HEK293 (cell line): ENCODE measurements around the gene ACTL8.

Experiments used
- CTCF ChIA-PET: fragments of 350-600 bp; formaldehyde crosslinking; extraction: SDS; loops from one replicate; lab custom pipeline; 2021; ENCODE audit warnings: antibody characterized with exemption; lab: Yijun Ruan, JAX
- POLR2A ChIA-PET: fragments of 300-600 bp; formaldehyde crosslinking; extraction: SDS; loops from one replicate; lab custom pipeline; 2020; ENCODE audit warnings: antibody characterized with exemption, inconsistent platforms; lab: Yijun Ruan, JAX
- H3K27ac ChIP-seq: fragments of 200-500 bp; sonication (Bioruptor generic); 2 replicates; pipeline ENCODE4 v1.5.1; 2014; ENCODE audit warnings: low read depth, low read length, control low read depth, inconsistent platforms; ENCODE audit errors: extremely low read depth
- H3K36me3 ChIP-seq, 2 experiments: fragments of 200-500 bp in 1 of 2; sonication (Bioruptor generic) in 1 of 2; 1 replicate in 1 of 2; 2 replicates in 1 of 2; pipeline ENCODE4 v1.5.1; 2014 to 2017; ENCODE audit warnings: inconsistent platforms in 2 of 2, low read length in 2 of 2; ENCODE audit not compliant: control insufficient read depth in 2 of 2, insufficient read depth in 1 of 2
- H3K4me1 ChIP-seq: fragments of 200-500 bp; sonication (Bioruptor generic); 2 replicates; pipeline ENCODE4 v1.5.1; 2014; ENCODE audit warnings: mild to moderate bottlenecking, low read length, inconsistent platforms; ENCODE audit not compliant: control insufficient read depth, insufficient read depth
- H3K4me3 ChIP-seq: 2 replicates; pipeline ENCODE4 v1.5.1; 2011; ENCODE audit warnings: low read depth, mild to moderate bottlenecking, control low read depth, low read length, moderate library complexity
- H3K9me3 ChIP-seq: fragments of 200-500 bp; sonication (Bioruptor generic); 2 replicates; pipeline ENCODE4 v1.5.1; 2014; ENCODE audit warnings: low read depth, low read length, inconsistent platforms; ENCODE audit not compliant: control insufficient read depth, insufficient read depth
- HOXA7 ChIP-seq: sonication (generic); formaldehyde crosslinking; IDR thresholded peaks from 2 replicates; pipeline ENCODE4 v1.8.1; 2022; ENCODE audit warnings: missing genetic modification reagents, borderline replicate concordance
- YY1 ChIP-seq: fragments of 450-650 bp; formaldehyde crosslinking; IDR thresholded peaks from 2 replicates; pipeline ENCODE4 v1.5.1; 2018; ENCODE audit warnings: missing biosample characterization, missing genetic modification characterization
- ZBTB20 ChIP-seq: fragments of 450-650 bp; formaldehyde crosslinking; IDR thresholded peaks from 2 replicates; pipeline ENCODE4 v1.5.1; 2016; ENCODE audit warnings: missing biosample characterization, missing genetic modification characterization
- ZNF146 ChIP-seq: fragments of 450-650 bp; formaldehyde crosslinking; IDR thresholded peaks from 2 replicates; pipeline ENCODE4 v1.5.1; 2016; ENCODE audit warnings: missing biosample characterization, missing genetic modification characterization
- ZNF239 ChIP-seq: fragments of 450-650 bp; formaldehyde crosslinking; IDR thresholded peaks from 2 replicates; pipeline ENCODE4 v1.5.1; 2016; ENCODE audit warnings: missing biosample characterization, missing genetic modification characterization
- ZNF274 ChIP-seq, 2 experiments: fragments of 200-500 bp in 1 of 2; fragments of 450-650 bp in 1 of 2; sonication (Bioruptor generic) in 1 of 2; formaldehyde crosslinking in 1 of 2; IDR thresholded peaks; 2 replicates each; pipeline versions ENCODE4 v1.5.1 to v1.6.1; 2014 to 2016; ENCODE audit warnings: borderline replicate concordance in 1 of 2, inconsistent platforms in 1 of 2, low read length in 1 of 2, missing biosample characterization in 1 of 2, missing genetic modification characterization in 1 of 2
- ZNF292 ChIP-seq: fragments of 450-650 bp; formaldehyde crosslinking; IDR thresholded peaks from 2 replicates; pipeline ENCODE4 v1.5.1; 2016; ENCODE audit warnings: low read depth, missing biosample characterization, missing genetic modification characterization, borderline replicate concordance
- ZNF350 ChIP-seq: fragments of 450-650 bp; formaldehyde crosslinking; IDR thresholded peaks from 2 replicates; pipeline ENCODE4 v1.5.0; 2017; ENCODE audit warnings: missing biosample characterization, mild to moderate bottlenecking, missing genetic modification characterization
- ZNF549 ChIP-seq: fragments of 450-650 bp; IDR thresholded peaks from 2 replicates; pipeline ENCODE4 v1.5.1; 2018; ENCODE audit warnings: missing biosample characterization, missing genetic modification characterization, mild to moderate bottlenecking, inconsistent platforms, moderate library complexity
- ZNF785 ChIP-seq: fragments of 450-650 bp; formaldehyde crosslinking; IDR thresholded peaks from 2 replicates; pipeline ENCODE4 v1.5.1; 2016; ENCODE audit warnings: missing biosample characterization, missing genetic modification characterization
- TF ChIP-seq, protein P1 (sequence below): fragments of 450-650 bp; formaldehyde crosslinking; IDR thresholded peaks from 2 replicates; pipeline ENCODE4 v1.5.1; 2016; ENCODE audit warnings: missing biosample characterization, missing genetic modification characterization
- TF ChIP-seq, protein P2 (sequence below): fragments of 450-650 bp; formaldehyde crosslinking; IDR thresholded peaks from 2 replicates; pipeline ENCODE4 v1.5.1; 2016; ENCODE audit warnings: missing biosample characterization, missing genetic modification characterization
- TF ChIP-seq, protein P3 (sequence below): fragments of 450-650 bp; formaldehyde crosslinking; IDR thresholded peaks from 2 replicates; pipeline ENCODE4 v1.5.1; 2016; ENCODE audit warnings: missing biosample characterization, missing genetic modification characterization, borderline replicate concordance
- TF ChIP-seq, protein P4 (sequence below): fragments of 450-650 bp; formaldehyde crosslinking; IDR thresholded peaks from 2 replicates; pipeline ENCODE4 v1.5.1; 2017; ENCODE audit warnings: missing biosample characterization, missing genetic modification characterization
- TF ChIP-seq, protein P5 (sequence below): fragments of 450-650 bp; formaldehyde crosslinking; IDR thresholded peaks from 2 replicates; pipeline ENCODE4 v1.5.1; 2016; ENCODE audit warnings: missing biosample characterization, missing genetic modification characterization
- TF ChIP-seq, protein P6 (sequence below): fragments of 450-650 bp; formaldehyde crosslinking; IDR thresholded peaks from 2 replicates; pipeline ENCODE4 v1.5.1; 2016; ENCODE audit warnings: missing biosample characterization, missing genetic modification characterization
- TF ChIP-seq, protein P7 (sequence below): fragments of 450-650 bp; formaldehyde crosslinking; IDR thresholded peaks from 2 replicates; pipeline ENCODE4 v1.5.1; 2017; ENCODE audit warnings: missing biosample characterization, missing genetic modification characterization
- TF ChIP-seq, protein P8 (sequence below): fragments of 450-650 bp; formaldehyde crosslinking; IDR thresholded peaks from 2 replicates; pipeline ENCODE4 v1.5.1; 2016; ENCODE audit warnings: missing biosample characterization, missing genetic modification characterization

ACTL8 gene

DNA sequence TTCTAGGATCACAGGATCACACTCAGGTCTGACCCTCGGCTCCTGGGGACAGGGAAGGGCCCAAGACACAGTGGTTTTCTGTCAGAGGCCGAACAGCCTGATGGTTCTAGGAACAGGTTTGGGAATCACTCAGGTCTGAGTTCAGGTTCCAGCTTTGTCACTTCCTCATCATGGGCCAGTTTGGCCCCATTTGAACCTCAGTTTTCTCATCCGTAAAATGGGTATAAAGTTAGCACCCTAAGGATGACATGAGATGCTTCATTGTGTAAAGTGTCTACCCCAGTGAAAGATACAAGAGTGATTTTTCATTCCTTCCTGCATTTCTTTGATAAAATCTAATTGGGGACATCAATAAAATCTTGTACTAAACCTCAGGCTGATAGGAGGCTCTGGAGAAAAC is 11.2 kb upstream of the ACTL8 start:
- H3K4me3 ChIP-seq, result no peak overlapping the region
- H3K27ac ChIP-seq, result no peak overlapping the region
- ChIA-PET POLR2A (no interaction called here), CTCF (interaction anchor here (0.9 to 1.4 kb wide), 3 partner anchors 12 to 82 kb away, joined by 3 to 5 read pairs (median 3); no protein-coding TSS in a partner anchor)
- H3K36me3 ChIP-seq, result no peaks in the 10 kb centered on the region
- TF ChIP-seq, protein P1, sequence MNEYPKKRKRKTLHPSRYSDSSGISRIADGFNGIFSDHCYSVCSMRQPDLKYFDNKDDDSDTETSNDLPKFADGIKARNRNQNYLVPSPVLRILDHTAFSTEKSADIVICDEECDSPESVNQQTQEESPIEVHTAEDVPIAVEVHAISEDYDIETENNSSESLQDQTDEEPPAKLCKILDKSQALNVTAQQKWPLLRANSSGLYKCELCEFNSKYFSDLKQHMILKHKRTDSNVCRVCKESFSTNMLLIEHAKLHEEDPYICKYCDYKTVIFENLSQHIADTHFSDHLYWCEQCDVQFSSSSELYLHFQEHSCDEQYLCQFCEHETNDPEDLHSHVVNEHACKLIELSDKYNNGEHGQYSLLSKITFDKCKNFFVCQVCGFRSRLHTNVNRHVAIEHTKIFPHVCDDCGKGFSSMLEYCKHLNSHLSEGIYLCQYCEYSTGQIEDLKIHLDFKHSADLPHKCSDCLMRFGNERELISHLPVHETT, result no peak
- TF ChIP-seq, protein P2, sequence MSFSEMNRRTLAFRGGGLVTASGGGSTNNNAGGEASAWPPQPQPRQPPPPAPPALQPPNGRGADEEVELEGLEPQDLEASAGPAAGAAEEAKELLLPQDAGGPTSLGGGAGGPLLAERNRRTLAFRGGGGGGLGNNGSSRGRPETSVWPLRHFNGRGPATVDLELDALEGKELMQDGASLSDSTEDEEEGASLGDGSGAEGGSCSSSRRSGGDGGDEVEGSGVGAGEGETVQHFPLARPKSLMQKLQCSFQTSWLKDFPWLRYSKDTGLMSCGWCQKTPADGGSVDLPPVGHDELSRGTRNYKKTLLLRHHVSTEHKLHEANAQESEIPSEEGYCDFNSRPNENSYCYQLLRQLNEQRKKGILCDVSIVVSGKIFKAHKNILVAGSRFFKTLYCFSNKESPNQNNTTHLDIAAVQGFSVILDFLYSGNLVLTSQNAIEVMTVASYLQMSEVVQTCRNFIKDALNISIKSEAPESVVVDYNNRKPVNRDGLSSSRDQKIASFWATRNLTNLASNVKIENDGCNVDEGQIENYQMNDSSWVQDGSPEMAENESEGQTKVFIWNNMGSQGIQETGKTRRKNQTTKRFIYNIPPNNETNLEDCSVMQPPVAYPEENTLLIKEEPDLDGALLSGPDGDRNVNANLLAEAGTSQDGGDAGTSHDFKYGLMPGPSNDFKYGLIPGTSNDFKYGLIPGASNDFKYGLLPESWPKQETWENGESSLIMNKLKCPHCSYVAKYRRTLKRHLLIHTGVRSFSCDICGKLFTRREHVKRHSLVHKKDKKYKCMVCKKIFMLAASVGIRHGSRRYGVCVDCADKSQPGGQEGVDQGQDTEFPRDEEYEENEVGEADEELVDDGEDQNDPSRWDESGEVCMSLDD (tag by site-specific recombination), result no peak
- TF ChIP-seq ZNF274 (IDR thresholded peaks at IDR 0.05; ENCODE audit: low read length) (no peak), ZNF274 (tag by site-specific recombination; IDR thresholded peaks at IDR 0.05; ENCODE audit: borderline replicate concordance) (no peak), ZNF239 (tag by site-specific recombination) (no peak), ZNF350 (tag by site-specific recombination) (no peak), ZNF292 (tag by site-specific recombination) (no peak), ZBTB20 (tag by site-specific recombination) (no peak), HOXA7 (CRISPR knock-in tag) (no peak), YY1 (tag by site-specific recombination) (no peak), ZNF549 (tag by site-specific recombination) (no peak), ZNF146 (tag by site-specific recombination) (no peak), ZNF785 (no peak)
- TF ChIP-seq, protein P3, sequence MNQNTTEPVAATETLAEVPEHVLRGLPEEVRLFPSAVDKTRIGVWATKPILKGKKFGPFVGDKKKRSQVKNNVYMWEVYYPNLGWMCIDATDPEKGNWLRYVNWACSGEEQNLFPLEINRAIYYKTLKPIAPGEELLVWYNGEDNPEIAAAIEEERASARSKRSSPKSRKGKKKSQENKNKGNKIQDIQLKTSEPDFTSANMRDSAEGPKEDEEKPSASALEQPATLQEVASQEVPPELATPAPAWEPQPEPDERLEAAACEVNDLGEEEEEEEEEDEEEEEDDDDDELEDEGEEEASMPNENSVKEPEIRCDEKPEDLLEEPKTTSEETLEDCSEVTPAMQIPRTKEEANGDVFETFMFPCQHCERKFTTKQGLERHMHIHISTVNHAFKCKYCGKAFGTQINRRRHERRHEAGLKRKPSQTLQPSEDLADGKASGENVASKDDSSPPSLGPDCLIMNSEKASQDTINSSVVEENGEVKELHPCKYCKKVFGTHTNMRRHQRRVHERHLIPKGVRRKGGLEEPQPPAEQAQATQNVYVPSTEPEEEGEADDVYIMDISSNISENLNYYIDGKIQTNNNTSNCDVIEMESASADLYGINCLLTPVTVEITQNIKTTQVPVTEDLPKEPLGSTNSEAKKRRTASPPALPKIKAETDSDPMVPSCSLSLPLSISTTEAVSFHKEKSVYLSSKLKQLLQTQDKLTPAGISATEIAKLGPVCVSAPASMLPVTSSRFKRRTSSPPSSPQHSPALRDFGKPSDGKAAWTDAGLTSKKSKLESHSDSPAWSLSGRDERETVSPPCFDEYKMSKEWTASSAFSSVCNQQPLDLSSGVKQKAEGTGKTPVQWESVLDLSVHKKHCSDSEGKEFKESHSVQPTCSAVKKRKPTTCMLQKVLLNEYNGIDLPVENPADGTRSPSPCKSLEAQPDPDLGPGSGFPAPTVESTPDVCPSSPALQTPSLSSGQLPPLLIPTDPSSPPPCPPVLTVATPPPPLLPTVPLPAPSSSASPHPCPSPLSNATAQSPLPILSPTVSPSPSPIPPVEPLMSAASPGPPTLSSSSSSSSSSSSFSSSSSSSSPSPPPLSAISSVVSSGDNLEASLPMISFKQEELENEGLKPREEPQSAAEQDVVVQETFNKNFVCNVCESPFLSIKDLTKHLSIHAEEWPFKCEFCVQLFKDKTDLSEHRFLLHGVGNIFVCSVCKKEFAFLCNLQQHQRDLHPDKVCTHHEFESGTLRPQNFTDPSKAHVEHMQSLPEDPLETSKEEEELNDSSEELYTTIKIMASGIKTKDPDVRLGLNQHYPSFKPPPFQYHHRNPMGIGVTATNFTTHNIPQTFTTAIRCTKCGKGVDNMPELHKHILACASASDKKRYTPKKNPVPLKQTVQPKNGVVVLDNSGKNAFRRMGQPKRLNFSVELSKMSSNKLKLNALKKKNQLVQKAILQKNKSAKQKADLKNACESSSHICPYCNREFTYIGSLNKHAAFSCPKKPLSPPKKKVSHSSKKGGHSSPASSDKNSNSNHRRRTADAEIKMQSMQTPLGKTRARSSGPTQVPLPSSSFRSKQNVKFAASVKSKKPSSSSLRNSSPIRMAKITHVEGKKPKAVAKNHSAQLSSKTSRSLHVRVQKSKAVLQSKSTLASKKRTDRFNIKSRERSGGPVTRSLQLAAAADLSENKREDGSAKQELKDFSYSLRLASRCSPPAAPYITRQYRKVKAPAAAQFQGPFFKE (tag by site-specific recombination), result no peak
- TF ChIP-seq, protein P4, sequence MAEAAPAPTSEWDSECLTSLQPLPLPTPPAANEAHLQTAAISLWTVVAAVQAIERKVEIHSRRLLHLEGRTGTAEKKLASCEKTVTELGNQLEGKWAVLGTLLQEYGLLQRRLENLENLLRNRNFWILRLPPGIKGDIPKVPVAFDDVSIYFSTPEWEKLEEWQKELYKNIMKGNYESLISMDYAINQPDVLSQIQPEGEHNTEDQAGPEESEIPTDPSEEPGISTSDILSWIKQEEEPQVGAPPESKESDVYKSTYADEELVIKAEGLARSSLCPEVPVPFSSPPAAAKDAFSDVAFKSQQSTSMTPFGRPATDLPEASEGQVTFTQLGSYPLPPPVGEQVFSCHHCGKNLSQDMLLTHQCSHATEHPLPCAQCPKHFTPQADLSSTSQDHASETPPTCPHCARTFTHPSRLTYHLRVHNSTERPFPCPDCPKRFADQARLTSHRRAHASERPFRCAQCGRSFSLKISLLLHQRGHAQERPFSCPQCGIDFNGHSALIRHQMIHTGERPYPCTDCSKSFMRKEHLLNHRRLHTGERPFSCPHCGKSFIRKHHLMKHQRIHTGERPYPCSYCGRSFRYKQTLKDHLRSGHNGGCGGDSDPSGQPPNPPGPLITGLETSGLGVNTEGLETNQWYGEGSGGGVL, result no peak
- TF ChIP-seq, protein P5, sequence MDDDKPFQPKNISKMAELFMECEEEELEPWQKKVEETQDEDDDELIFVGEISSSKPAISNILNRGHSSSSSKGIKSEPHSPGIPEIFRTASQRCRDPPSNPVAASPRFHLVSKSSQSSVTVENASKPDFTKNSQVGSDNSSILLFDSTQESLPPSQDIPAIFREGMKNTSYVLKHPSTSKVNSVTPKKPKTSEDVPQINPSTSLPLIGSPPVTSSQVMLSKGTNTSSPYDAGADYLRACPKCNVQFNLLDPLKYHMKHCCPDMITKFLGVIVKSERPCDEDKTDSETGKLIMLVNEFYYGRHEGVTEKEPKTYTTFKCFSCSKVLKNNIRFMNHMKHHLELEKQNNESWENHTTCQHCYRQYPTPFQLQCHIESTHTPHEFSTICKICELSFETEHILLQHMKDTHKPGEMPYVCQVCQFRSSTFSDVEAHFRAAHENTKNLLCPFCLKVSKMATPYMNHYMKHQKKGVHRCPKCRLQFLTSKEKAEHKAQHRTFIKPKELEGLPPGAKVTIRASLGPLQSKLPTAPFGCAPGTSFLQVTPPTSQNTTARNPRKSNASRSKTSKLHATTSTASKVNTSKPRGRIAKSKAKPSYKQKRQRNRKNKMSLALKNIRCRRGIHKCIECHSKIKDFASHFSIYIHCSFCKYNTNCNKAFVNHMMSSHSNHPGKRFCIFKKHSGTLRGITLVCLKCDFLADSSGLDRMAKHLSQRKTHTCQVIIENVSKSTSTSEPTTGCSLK, result no peak
- TF ChIP-seq, protein P6, sequence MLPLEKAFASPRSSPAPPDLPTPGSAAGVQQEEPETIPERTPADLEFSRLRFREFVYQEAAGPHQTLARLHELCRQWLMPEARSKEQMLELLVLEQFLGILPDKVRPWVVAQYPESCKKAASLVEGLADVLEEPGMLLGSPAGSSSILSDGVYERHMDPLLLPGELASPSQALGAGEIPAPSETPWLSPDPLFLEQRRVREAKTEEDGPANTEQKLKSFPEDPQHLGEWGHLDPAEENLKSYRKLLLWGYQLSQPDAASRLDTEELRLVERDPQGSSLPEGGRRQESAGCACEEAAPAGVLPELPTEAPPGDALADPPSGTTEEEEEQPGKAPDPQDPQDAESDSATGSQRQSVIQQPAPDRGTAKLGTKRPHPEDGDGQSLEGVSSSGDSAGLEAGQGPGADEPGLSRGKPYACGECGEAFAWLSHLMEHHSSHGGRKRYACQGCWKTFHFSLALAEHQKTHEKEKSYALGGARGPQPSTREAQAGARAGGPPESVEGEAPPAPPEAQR (tag by site-specific recombination), result no peak
- TF ChIP-seq, protein P7, sequence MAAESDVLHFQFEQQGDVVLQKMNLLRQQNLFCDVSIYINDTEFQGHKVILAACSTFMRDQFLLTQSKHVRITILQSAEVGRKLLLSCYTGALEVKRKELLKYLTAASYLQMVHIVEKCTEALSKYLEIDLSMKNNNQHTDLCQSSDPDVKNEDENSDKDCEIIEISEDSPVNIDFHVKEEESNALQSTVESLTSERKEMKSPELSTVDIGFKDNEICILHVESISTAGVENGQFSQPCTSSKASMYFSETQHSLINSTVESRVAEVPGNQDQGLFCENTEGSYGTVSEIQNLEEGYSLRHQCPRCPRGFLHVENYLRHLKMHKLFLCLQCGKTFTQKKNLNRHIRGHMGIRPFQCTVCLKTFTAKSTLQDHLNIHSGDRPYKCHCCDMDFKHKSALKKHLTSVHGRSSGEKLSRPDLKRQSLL (tag by site-specific recombination), result no peak
- TF ChIP-seq, protein P8, sequence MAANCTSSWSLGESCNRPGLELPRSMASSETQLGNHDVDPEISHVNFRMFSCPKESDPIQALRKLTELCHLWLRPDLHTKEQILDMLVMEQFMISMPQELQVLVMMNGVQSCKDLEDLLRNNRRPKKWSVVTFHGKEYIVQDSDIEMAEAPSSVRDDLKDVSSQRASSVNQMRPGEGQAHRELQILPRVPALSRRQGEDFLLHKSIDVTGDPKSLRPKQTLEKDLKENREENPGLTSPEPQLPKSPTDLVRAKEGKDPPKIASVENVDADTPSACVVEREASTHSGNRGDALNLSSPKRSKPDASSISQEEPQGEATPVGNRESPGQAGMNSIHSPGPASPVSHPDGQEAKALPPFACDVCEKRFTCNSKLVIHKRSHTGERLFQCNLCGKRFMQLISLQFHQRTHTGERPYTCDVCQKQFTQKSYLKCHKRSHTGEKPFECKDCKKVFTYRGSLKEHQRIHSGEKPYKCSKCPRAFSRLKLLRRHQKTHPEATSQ, result no peak
- no peaks in the 10 kb centered on the region for H3K9me3 ChIP-seq
- no peaks in the 10 kb centered on the region for H3K4me1 ChIP-seq
